ENCODE measurements around the gene ATXN1.

DNA sequence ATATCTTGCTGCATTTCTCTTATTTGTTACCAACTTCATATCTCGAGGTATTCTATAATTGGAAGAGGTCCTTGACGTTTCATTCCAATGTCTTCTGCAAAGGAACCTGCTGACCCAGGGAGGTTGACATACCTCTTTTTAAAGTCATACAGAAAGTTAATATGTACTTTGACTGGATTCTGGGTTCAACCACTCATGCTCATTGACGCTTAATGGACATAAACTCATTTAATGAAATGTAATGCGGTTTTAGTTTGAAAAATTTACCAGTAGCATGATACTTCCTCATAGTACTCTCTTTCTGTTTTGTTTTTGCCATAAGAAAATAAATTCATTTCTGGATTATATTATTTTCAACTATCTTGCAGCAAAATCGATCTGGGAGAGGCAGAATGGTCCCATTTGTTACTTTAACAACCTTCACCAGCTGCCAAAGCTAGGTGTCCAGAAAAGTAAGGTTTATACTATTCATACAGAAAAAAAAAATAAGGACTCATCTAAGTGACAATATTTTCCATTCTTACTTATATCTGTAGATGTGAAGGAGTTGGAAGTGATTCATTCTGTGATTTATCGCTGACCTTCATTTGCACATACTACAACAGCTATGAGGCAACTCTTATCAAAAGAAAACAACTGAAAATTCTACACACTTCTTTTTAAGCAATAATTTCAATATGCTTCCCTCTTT, 101.6 kb downstream of the ATXN1 start:
- TF ChIP-seq CTCF (tag by site-specific recombination; IDR thresholded peaks at IDR 0.05), result no peak
- no peak for TF ChIP-seq ZNF274 (IDR thresholded peaks at IDR 0.05; ENCODE audit: low read length)
- TF ChIP-seq ZNF274 (tag by site-specific recombination; IDR thresholded peaks at IDR 0.05; ENCODE audit: borderline replicate concordance), result no peak
- TF ChIP-seq, protein P1, sequence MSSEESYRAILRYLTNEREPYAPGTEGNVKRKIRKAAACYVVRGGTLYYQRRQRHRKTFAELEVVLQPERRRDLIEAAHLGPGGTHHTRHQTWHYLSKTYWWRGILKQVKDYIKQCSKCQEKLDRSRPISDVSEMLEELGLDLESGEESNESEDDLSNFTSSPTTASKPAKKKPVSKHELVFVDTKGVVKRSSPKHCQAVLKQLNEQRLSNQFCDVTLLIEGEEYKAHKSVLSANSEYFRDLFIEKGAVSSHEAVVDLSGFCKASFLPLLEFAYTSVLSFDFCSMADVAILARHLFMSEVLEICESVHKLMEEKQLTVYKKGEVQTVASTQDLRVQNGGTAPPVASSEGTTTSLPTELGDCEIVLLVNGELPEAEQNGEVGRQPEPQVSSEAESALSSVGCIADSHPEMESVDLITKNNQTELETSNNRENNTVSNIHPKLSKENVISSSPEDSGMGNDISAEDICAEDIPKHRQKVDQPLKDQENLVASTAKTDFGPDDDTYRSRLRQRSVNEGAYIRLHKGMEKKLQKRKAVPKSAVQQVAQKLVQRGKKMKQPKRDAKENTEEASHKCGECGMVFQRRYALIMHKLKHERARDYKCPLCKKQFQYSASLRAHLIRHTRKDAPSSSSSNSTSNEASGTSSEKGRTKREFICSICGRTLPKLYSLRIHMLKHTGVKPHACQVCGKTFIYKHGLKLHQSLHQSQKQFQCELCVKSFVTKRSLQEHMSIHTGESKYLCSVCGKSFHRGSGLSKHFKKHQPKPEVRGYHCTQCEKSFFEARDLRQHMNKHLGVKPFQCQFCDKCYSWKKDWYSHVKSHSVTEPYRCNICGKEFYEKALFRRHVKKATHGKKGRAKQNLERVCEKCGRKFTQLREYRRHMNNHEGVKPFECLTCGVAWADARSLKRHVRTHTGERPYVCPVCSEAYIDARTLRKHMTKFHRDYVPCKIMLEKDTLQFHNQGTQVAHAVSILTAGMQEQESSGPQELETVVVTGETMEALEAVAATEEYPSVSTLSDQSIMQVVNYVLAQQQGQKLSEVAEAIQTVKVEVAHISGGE (tag by site-specific recombination; conservative IDR thresholded peaks at IDR 0.05; ENCODE audit: low read depth), result no peak
- no peak for TF ChIP-seq HOXA7 (CRISPR knock-in tag; IDR thresholded peaks at IDR 0.05; ENCODE audit: borderline replicate concordance)
